Ishikawa (cell line): ENCODE results near the gene HMGN3.

Experiments
- CEBPB ChIP-seq: IDR thresholded peaks from 2 replicates; pipeline ENCODE4 v1.6.1; 2012
- CREB1 ChIP-seq: IDR thresholded peaks from 2 replicates; pipeline ENCODE4 v1.6.1; 2012; ENCODE audit warnings: low read depth
- EGR1 ChIP-seq: IDR thresholded peaks from 2 replicates; pipeline ENCODE4 v1.6.1; 2012
- EP300 ChIP-seq: IDR thresholded peaks from 2 replicates; pipeline ENCODE4 v1.6.1; 2012; ENCODE audit warnings: borderline replicate concordance
- FOXM1 ChIP-seq: IDR thresholded peaks from 2 replicates; pipeline ENCODE4 v1.6.1; 2012; ENCODE audit warnings: low read depth, borderline replicate concordance
- MAX ChIP-seq: IDR thresholded peaks from 2 replicates; pipeline ENCODE4 v1.6.1; 2012
- NFIC ChIP-seq: IDR thresholded peaks from 2 replicates; pipeline ENCODE4 v1.6.1; 2012
- RAD21 ChIP-seq: IDR thresholded peaks from 2 replicates; pipeline ENCODE4 v1.6.1; 2012; ENCODE audit warnings: low read depth
- REST ChIP-seq: IDR thresholded peaks from 2 replicates; pipeline ENCODE4 v1.6.1; 2012; ENCODE audit warnings: low read depth, mild to moderate bottlenecking
- TAF1 ChIP-seq: IDR thresholded peaks from 2 replicates; pipeline ENCODE4 v1.6.1; 2012; ENCODE audit warnings: low read depth, mild to moderate bottlenecking
- TCF12 ChIP-seq: IDR thresholded peaks from 2 replicates; pipeline ENCODE4 v1.6.1; 2012; ENCODE audit warnings: low read depth
- TEAD4 ChIP-seq: IDR thresholded peaks from 2 replicates; pipeline ENCODE4 v1.6.1; 2012
- USF1 ChIP-seq: IDR thresholded peaks from 2 replicates; pipeline ENCODE4 v1.6.1; 2012
- YY1 ChIP-seq: IDR thresholded peaks from 2 replicates; pipeline ENCODE4 v1.6.1; 2012; ENCODE audit warnings: low read depth
- ZBTB7A ChIP-seq: IDR thresholded peaks from 2 replicates; pipeline ENCODE4 v1.6.1; 2012; ENCODE audit warnings: low read depth

Gene HMGN3

GRCh38 chr6:79234150-79235022 is at the start of gene HMGN3:
TSS of gene HMGN3 (minus strand) at chr6:79234682.
- TF ChIP-seq CREB1 (no peak), NFIC (0 out of 2 replicates have a peak, but pooled peaks have one; percentile 9), CEBPB (no peak), ZBTB7A (no peak), YY1 (no peak), MAX (peak; percentile 98), EGR1 (no peak), EP300 (peak; percentile 45; the same call in 1 of the 2 replicates), REST (no peak), RAD21 (0 out of 2 replicates have a peak, but pooled peaks have one; percentile 6), TEAD4 (peak; percentile 58; the same call in 1 of the 2 replicates), TAF1 (peak; percentile 58), USF1 (peak; percentile 12; the same call in 1 of the 2 replicates), TCF12 (0 out of 2 replicates have a peak, but pooled peaks have one; percentile 37), FOXM1 (peak; percentile 53; the same call in 1 of the 2 replicates)

- no peak for TF ChIP-seq CREB1
- no peak for TF ChIP-seq REST
- TF ChIP-seq TEAD4 = no peak
- TF ChIP-seq EGR1 = no peak
- TF ChIP-seq FOXM1 = no peak
- no peak for TF ChIP-seq TCF12
- no peak for TF ChIP-seq USF1
- TF ChIP-seq EP300 = no peak
- TF ChIP-seq ZBTB7A = no peak
- no peak for TF ChIP-seq NFIC
- TF ChIP-seq YY1 = no peak
- no peak for TF ChIP-seq CEBPB
These were observed 46.3 kb upstream of the HMGN3 start for GRCh38 chr6:79280756-79281155.

- no peak for TF ChIP-seq MAX
- TF ChIP-seq CREB1 = no peak
- TF ChIP-seq YY1 = no peak
- TF ChIP-seq TAF1 = no peak
- TF ChIP-seq TCF12 = no peak
- TF ChIP-seq FOXM1 = no peak
- TF ChIP-seq NFIC = no peak
- no peak for TF ChIP-seq USF1
- TF ChIP-seq REST = no peak
- TF ChIP-seq CEBPB = no peak
- no peak for TF ChIP-seq EP300
- TF ChIP-seq RAD21 = no peak
- TF ChIP-seq TEAD4 = no peak; the same call in 1 of the 2 replicates
- TF ChIP-seq EGR1 = no peak
- TF ChIP-seq ZBTB7A = no peak
These were observed 42.6 kb upstream of the HMGN3 start for GRCh38 chr6:79277109-79277508.
